ENCODE data around the gene PDE4D. TPM values are rescaled to one million over a fixed set of nuclear protein-coding genes. Genes with fewer than 3 reads are reported as not detected.

Gene PDE4D
- total RNA-seq, 1 donor from 2014 or later: 11.8 TPM

- Mint-ChIP-seq H3K27me3 (ENCODE audit: low read depth) (no peaks in the 10 kb centered on the region), H3K9me3 (no peaks in the 10 kb centered on the region), H3K4me3 (no peak overlapping the region), H3K27ac (ENCODE audit: unreplicated experiment) (no peak overlapping the region), H3K4me1 (peaks cover 10% of the 10 kb centered on the region), H3K36me3 (ENCODE audit: low read depth) (no peaks in the 10 kb centered on the region)
- no peak for TF ChIP-seq CTCF (conservative IDR thresholded peaks at IDR 0.05)
- DNase-seq (ENCODE audit: low read depth, low spot score): no peak
Measured at GRCh38 chr5:59792983-59793585, 100.4 kb downstream of the PDE4D start.

GRCh38 chr5:59791617-59792016 is 101.9 kb downstream of the PDE4D start:
- Mint-ChIP-seq H3K9me3 (no peaks in the 10 kb centered on the region), H3K27ac (ENCODE audit: unreplicated experiment) (no peak overlapping the region), H3K4me3 (no peak overlapping the region), H3K27me3 (ENCODE audit: low read depth) (no peaks in the 10 kb centered on the region), H3K36me3 (ENCODE audit: low read depth) (no peaks in the 10 kb centered on the region), H3K4me1 (peaks cover 10% of the 10 kb centered on the region)
- DNase-seq (ENCODE audit: low read depth, low spot score): no peak
- TF ChIP-seq CTCF (conservative IDR thresholded peaks at IDR 0.05): no peak

- no peak for TF ChIP-seq CTCF (conservative IDR thresholded peaks at IDR 0.05)
- H3K9me3 Mint-ChIP-seq: no peaks in the 10 kb centered on the region
- DNase-seq (ENCODE audit: low read depth, low spot score): no peak
- peaks cover 10% of the 10 kb centered on the region for H3K4me1 Mint-ChIP-seq
- H3K36me3 Mint-ChIP-seq (ENCODE audit: low read depth): no peaks in the 10 kb centered on the region
- no peak overlapping the region for H3K27ac Mint-ChIP-seq (ENCODE audit: unreplicated experiment)
- H3K27me3 Mint-ChIP-seq (ENCODE audit: low read depth): no peaks in the 10 kb centered on the region
- H3K4me3 Mint-ChIP-seq: no peak overlapping the region
Measured at GRCh38 chr5:59790776-59791475, 102.6 kb downstream of the PDE4D start.

- Mint-ChIP-seq H3K27ac (ENCODE audit: unreplicated experiment) (no peak overlapping the region), H3K4me1 (peaks cover 10% of the 10 kb centered on the region), H3K9me3 (no peaks in the 10 kb centered on the region), H3K4me3 (no peak overlapping the region), H3K36me3 (ENCODE audit: low read depth) (no peaks in the 10 kb centered on the region), H3K27me3 (ENCODE audit: low read depth) (no peaks in the 10 kb centered on the region)
- no peak for DNase-seq (ENCODE audit: low read depth, low spot score)
- TF ChIP-seq CTCF (conservative IDR thresholded peaks at IDR 0.05): no peak
Measured at GRCh38 chr5:59790376-59790775, 103.2 kb downstream of the PDE4D start.

- no peak for TF ChIP-seq CTCF (conservative IDR thresholded peaks at IDR 0.05)
- H3K27me3 Mint-ChIP-seq (ENCODE audit: low read depth): no peaks in the 10 kb centered on the region
- H3K36me3 Mint-ChIP-seq (ENCODE audit: low read depth): no peaks in the 10 kb centered on the region
- no peaks in the 10 kb centered on the region for H3K9me3 Mint-ChIP-seq
- no peak overlapping the region for H3K4me3 Mint-ChIP-seq
- DNase-seq (ENCODE audit: low read depth, low spot score): no peak
- peaks cover 10% of the 10 kb centered on the region for H3K4me1 Mint-ChIP-seq
- H3K27ac Mint-ChIP-seq (ENCODE audit: unreplicated experiment): no peak overlapping the region
Measured at GRCh38 chr5:59789894-59790293, 103.6 kb downstream of the PDE4D start.
